ENCODE data around the gene TMEM209. TPM values are rescaled to one million over a fixed set of nuclear protein-coding genes. Genes with fewer than 3 reads are reported as not detected.

Gene TMEM209
- total RNA-seq, 2 donors from 2014 or later = 7.3 to 8.8 TPM

- H3K36me3 ChIP-seq = peaks cover 70% of the 10 kb centered on the region
- TF ChIP-seq CTCF (IDR thresholded peaks at IDR 0.05) = no peak
- no peaks in the 10 kb centered on the region for H3K27me3 ChIP-seq
- H3K4me3 ChIP-seq = no peak overlapping the region
- no peak for DNase-seq (ENCODE audit: low spot score)
- H3K4me1 ChIP-seq = no peaks in the 10 kb centered on the region
- no peaks in the 10 kb centered on the region for H3K9me3 ChIP-seq
- H3K27ac ChIP-seq = no peak overlapping the region
Observed at GRCh38 chr7:130124711-130125110, 80.5 kb downstream of the TMEM209 start.

GRCh38 chr7:130123501-130123900, 81.7 kb downstream of the TMEM209 start:
- no peaks in the 10 kb centered on the region for H3K4me1 ChIP-seq
- TF ChIP-seq CTCF (IDR thresholded peaks at IDR 0.05) = no peak
- H3K4me3 ChIP-seq = no peak overlapping the region
- no peak for DNase-seq (ENCODE audit: low spot score)
- H3K27me3 ChIP-seq = no peaks in the 10 kb centered on the region
- H3K36me3 ChIP-seq = peaks cover 68% of the 10 kb centered on the region
- no peak overlapping the region for H3K27ac ChIP-seq
- no peaks in the 10 kb centered on the region for H3K9me3 ChIP-seq

GRCh38 chr7:130118801-130119200, 86.4 kb downstream of the TMEM209 start:
- no peaks in the 10 kb centered on the region for H3K9me3 ChIP-seq
- no peak for DNase-seq (ENCODE audit: low spot score)
- H3K36me3 ChIP-seq = peaks cover 40% of the 10 kb centered on the region
- H3K4me3 ChIP-seq = no peak overlapping the region
- H3K27ac ChIP-seq = no peak overlapping the region
- H3K4me1 ChIP-seq = no peaks in the 10 kb centered on the region
- no peaks in the 10 kb centered on the region for H3K27me3 ChIP-seq
- no peak for TF ChIP-seq CTCF (IDR thresholded peaks at IDR 0.05)

GRCh38 chr7:130118294-130118693, 86.9 kb downstream of the TMEM209 start:
- peaks cover 36% of the 10 kb centered on the region for H3K36me3 ChIP-seq
- H3K4me3 ChIP-seq = no peak overlapping the region
- no peak for TF ChIP-seq CTCF (IDR thresholded peaks at IDR 0.05)
- no peak overlapping the region for H3K27ac ChIP-seq
- no peaks in the 10 kb centered on the region for H3K9me3 ChIP-seq
- no peaks in the 10 kb centered on the region for H3K4me1 ChIP-seq
- no peak for DNase-seq (ENCODE audit: low spot score)
- H3K27me3 ChIP-seq = no peaks in the 10 kb centered on the region

GRCh38 chr7:130114776-130115175, 90.4 kb downstream of the TMEM209 start:
- no peaks in the 10 kb centered on the region for H3K4me1 ChIP-seq
- H3K27ac ChIP-seq = no peak overlapping the region
- no peak for TF ChIP-seq CTCF (IDR thresholded peaks at IDR 0.05)
- H3K4me3 ChIP-seq = no peak overlapping the region
- DNase-seq (ENCODE audit: low spot score) = no peak
- H3K36me3 ChIP-seq = peaks cover 11% of the 10 kb centered on the region
- H3K27me3 ChIP-seq = no peaks in the 10 kb centered on the region
- peaks cover 0 to 3% of the 10 kb centered on the region in 2 donors for H3K9me3 ChIP-seq

Other genes starting within 250 kb of the TMEM209 start
- gene ZC3HC1, start 154.0 kb downstream of the TMEM209 start, total RNA-seq = 10 to 100 TPM; 12.1 to 12.8 TPM
- 10 to 100 TPM; 16.7 to 19.1 TPM for gene KLHDC10, start 134.9 kb downstream of the TMEM209 start, total RNA-seq
- gene SSMEM1, start 2.5 kb upstream of the TMEM209 start, total RNA-seq = not detected
- not detected for gene CPA2, start 61.5 kb upstream of the TMEM209 start, total RNA-seq
- gene CPA4, start 87.8 kb upstream of the TMEM209 start, total RNA-seq = 1 to 10 TPM; 2.0 to 6.0 TPM
- not detected for gene CPA5, start 139.4 kb upstream of the TMEM209 start, total RNA-seq
- not detected for gene CPA1, start 175.1 kb upstream of the TMEM209 start, total RNA-seq
- gene CEP41, start 235.6 kb upstream of the TMEM209 start, total RNA-seq = 1 to 10 TPM; 1.5 to 5.5 TPM

Measured in right atrium auricular region (tissue), 2 donors.